WTC11 (cell line): ENCODE measurements around the gene MAPKAPK5.

ENCODE experiments used
- FOXP1 ChIP-seq: sonication (generic); formaldehyde crosslinking; IDR thresholded peaks from 2 replicates; pipeline ENCODE4 v1.8.0; 2022; ENCODE audit warnings: missing genetic modification reagents, mild to moderate bottlenecking, moderate library complexity, borderline replicate concordance
- TF ChIP-seq, protein P1 (sequence below): sonication (generic); formaldehyde crosslinking; IDR thresholded peaks from 2 replicates; pipeline ENCODE4 v1.8.0; 2022; ENCODE audit warnings: mild to moderate bottlenecking, missing genetic modification reagents
- TF ChIP-seq, protein P2 (sequence below): sonication (generic); formaldehyde crosslinking; IDR thresholded peaks from 2 replicates; pipeline ENCODE4 v1.8.0; 2022; ENCODE audit warnings: missing genetic modification reagents
- TF ChIP-seq, protein P3 (sequence below): sonication (generic); formaldehyde crosslinking; IDR thresholded peaks from 2 replicates; pipeline ENCODE4 v1.8.1; 2022; ENCODE audit warnings: mild to moderate bottlenecking, missing genetic modification reagents, moderate library complexity, borderline replicate concordance
- TF ChIP-seq, protein P4 (sequence below): fragments of 200-600 bp; IDR thresholded peaks from 2 replicates; pipeline ENCODE4 v1.8.0; 2022; ENCODE audit warnings: antibody characterized with exemption

- TF ChIP-seq, protein P1, sequence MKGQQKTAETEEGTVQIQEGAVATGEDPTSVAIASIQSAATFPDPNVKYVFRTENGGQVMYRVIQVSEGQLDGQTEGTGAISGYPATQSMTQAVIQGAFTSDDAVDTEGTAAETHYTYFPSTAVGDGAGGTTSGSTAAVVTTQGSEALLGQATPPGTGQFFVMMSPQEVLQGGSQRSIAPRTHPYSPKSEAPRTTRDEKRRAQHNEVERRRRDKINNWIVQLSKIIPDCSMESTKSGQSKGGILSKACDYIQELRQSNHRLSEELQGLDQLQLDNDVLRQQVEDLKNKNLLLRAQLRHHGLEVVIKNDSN (CRISPR knock-in tag) = no peak
- TF ChIP-seq, protein P2, sequence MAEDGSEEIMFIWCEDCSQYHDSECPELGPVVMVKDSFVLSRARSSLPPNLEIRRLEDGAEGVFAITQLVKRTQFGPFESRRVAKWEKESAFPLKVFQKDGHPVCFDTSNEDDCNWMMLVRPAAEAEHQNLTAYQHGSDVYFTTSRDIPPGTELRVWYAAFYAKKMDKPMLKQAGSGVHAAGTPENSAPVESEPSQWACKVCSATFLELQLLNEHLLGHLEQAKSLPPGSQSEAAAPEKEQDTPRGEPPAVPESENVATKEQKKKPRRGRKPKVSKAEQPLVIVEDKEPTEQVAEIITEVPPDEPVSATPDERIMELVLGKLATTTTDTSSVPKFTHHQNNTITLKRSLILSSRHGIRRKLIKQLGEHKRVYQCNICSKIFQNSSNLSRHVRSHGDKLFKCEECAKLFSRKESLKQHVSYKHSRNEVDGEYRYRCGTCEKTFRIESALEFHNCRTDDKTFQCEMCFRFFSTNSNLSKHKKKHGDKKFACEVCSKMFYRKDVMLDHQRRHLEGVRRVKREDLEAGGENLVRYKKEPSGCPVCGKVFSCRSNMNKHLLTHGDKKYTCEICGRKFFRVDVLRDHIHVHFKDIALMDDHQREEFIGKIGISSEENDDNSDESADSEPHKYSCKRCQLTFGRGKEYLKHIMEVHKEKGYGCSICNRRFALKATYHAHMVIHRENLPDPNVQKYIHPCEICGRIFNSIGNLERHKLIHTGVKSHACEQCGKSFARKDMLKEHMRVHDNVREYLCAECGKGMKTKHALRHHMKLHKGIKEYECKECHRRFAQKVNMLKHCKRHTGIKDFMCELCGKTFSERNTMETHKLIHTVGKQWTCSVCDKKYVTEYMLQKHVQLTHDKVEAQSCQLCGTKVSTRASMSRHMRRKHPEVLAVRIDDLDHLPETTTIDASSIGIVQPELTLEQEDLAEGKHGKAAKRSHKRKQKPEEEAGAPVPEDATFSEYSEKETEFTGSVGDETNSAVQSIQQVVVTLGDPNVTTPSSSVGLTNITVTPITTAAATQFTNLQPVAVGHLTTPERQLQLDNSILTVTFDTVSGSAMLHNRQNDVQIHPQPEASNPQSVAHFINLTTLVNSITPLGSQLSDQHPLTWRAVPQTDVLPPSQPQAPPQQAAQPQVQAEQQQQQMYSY = no peak
- TF ChIP-seq, protein P3, sequence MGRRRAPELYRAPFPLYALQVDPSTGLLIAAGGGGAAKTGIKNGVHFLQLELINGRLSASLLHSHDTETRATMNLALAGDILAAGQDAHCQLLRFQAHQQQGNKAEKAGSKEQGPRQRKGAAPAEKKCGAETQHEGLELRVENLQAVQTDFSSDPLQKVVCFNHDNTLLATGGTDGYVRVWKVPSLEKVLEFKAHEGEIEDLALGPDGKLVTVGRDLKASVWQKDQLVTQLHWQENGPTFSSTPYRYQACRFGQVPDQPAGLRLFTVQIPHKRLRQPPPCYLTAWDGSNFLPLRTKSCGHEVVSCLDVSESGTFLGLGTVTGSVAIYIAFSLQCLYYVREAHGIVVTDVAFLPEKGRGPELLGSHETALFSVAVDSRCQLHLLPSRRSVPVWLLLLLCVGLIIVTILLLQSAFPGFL (CRISPR knock-in tag) = no peak
- no peak for TF ChIP-seq FOXP1 (CRISPR knock-in tag)
- TF ChIP-seq, protein P4, sequence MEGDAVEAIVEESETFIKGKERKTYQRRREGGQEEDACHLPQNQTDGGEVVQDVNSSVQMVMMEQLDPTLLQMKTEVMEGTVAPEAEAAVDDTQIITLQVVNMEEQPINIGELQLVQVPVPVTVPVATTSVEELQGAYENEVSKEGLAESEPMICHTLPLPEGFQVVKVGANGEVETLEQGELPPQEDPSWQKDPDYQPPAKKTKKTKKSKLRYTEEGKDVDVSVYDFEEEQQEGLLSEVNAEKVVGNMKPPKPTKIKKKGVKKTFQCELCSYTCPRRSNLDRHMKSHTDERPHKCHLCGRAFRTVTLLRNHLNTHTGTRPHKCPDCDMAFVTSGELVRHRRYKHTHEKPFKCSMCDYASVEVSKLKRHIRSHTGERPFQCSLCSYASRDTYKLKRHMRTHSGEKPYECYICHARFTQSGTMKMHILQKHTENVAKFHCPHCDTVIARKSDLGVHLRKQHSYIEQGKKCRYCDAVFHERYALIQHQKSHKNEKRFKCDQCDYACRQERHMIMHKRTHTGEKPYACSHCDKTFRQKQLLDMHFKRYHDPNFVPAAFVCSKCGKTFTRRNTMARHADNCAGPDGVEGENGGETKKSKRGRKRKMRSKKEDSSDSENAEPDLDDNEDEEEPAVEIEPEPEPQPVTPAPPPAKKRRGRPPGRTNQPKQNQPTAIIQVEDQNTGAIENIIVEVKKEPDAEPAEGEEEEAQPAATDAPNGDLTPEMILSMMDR = no peak
Measured at GRCh38 chr12:111799758-111800157, 42.3 kb upstream of the MAPKAPK5 start.
